ENCODE results near the gene SLC38A10. TPM values are rescaled to one million over a fixed set of nuclear protein-coding genes. Genes with fewer than 3 reads are reported as not detected.

SLC38A10 gene
- polyA plus RNA-seq, 3 donors: 40.7 to 115 (median 80.2) TPM

- no peak overlapping the region for H3K27ac ChIP-seq (ENCODE audit: low read depth, low read length)
- WGBS, 3 donors: 61 to 85% (median 64%) methylated on average over 10 of the region's 10 CpGs
These were observed 84.6 kb downstream of the SLC38A10 start for GRCh38 chr17:81210466-81210865.

GRCh38 chr17:81209141-81209540, 86.0 kb downstream of the SLC38A10 start:
- 95 to 98% (median 96%) methylated on average over 16 of the region's 16 CpGs for WGBS, 3 donors
- no peak overlapping the region for H3K27ac ChIP-seq (ENCODE audit: low read depth, low read length)

- no peak overlapping the region for H3K27ac ChIP-seq (ENCODE audit: low read depth, low read length)
- WGBS, 3 donors: 93 to 98% (median 93%) methylated on average over 8 to 10 of the region's 10 CpGs
These were observed 86.5 kb downstream of the SLC38A10 start for GRCh38 chr17:81208651-81209050.

GRCh38 chr17:81207610-81208581, 87.2 kb downstream of the SLC38A10 start:
- WGBS, 3 donors: 81 to 89% (median 84%) methylated on average over 20 to 21 of the region's 21 CpGs
- H3K27ac ChIP-seq (ENCODE audit: low read depth, low read length): no peak overlapping the region

- WGBS, 3 donors: 95 to 97% (median 95%) methylated on average over 12 of the region's 12 CpGs
These were observed 88.5 kb downstream of the SLC38A10 start for GRCh38 chr17:81206657-81207056.

GRCh38 chr17:81206166-81206565, 88.9 kb downstream of the SLC38A10 start:
- H3K27ac ChIP-seq (ENCODE audit: low read depth, low read length): no peak overlapping the region
- WGBS, 3 donors: 72 to 85% (median 73%) methylated on average over 4 of the region's 4 CpGs

More at GRCh38 chr17:81206657-81207056, 88.5 kb downstream of the SLC38A10 start:
- no peak overlapping the region for H3K27ac ChIP-seq (ENCODE audit: low read depth, low read length)

GRCh38 chr17:81204578-81204977, 90.5 kb downstream of the SLC38A10 start:
- no peak overlapping the region for H3K27ac ChIP-seq (ENCODE audit: low read depth, low read length)
- WGBS, 3 donors: 86 to 87% (median 87%) methylated on average over 10 of the region's 10 CpGs

GRCh38 chr17:81203136-81203535, 92.0 kb downstream of the SLC38A10 start:
- H3K27ac ChIP-seq (ENCODE audit: low read depth, low read length): no peak overlapping the region
- 94 to 95% (median 95%) methylated on average over 20 of the region's 20 CpGs for WGBS, 3 donors

- WGBS, 3 donors: 93 to 98% (median 94%) methylated on average over 10 of the region's 10 CpGs
These were observed 92.8 kb downstream of the SLC38A10 start for GRCh38 chr17:81202318-81202717.

GRCh38 chr17:81200695-81201580, 94.2 kb downstream of the SLC38A10 start:
- no peak overlapping the region for H3K27ac ChIP-seq (ENCODE audit: low read depth, low read length)
- WGBS, 3 donors: 53 to 68% (median 66%) methylated on average over 27 of the region's 27 CpGs

More at GRCh38 chr17:81202318-81202717, 92.8 kb downstream of the SLC38A10 start:
- no peak overlapping the region for H3K27ac ChIP-seq (ENCODE audit: low read depth, low read length)

- H3K27ac ChIP-seq (ENCODE audit: low read depth, low read length): no peak overlapping the region
- 88 to 95% (median 90%) methylated on average over 18 of the region's 18 CpGs for WGBS, 3 donors
These were observed 94.9 kb downstream of the SLC38A10 start for GRCh38 chr17:81200201-81200600.

- 93 to 96% (median 93%) methylated on average over 18 of the region's 18 CpGs for WGBS, 3 donors
- no peak overlapping the region for H3K27ac ChIP-seq (ENCODE audit: low read depth, low read length)
These were observed 95.7 kb downstream of the SLC38A10 start for GRCh38 chr17:81199482-81199830.

- H3K27ac ChIP-seq (ENCODE audit: low read depth, low read length): no peak overlapping the region
- WGBS, 3 donors: 86 to 90% (median 89%) methylated on average over 21 to 22 of the region's 22 CpGs
These were observed 96.2 kb downstream of the SLC38A10 start for GRCh38 chr17:81198826-81199481.

GRCh38 chr17:81197831-81198490, 97.1 kb downstream of the SLC38A10 start:
- WGBS, 3 donors: 85 to 96% (median 86%) methylated on average over 19 to 21 of the region's 21 CpGs
- H3K27ac ChIP-seq (ENCODE audit: low read depth, low read length): no peak overlapping the region

GRCh38 chr17:81197409-81197795, 97.7 kb downstream of the SLC38A10 start:
- 71 to 85% (median 83%) methylated on average over 9 to 14 of the region's 14 CpGs for WGBS, 3 donors
- H3K27ac ChIP-seq (ENCODE audit: low read depth, low read length): no peak overlapping the region

GRCh38 chr17:81196505-81197408, 98.3 kb downstream of the SLC38A10 start:
- 72 to 88% (median 79%) methylated on average over 43 to 45 of the region's 45 CpGs for WGBS, 3 donors
- H3K27ac ChIP-seq (ENCODE audit: low read depth, low read length): no peak overlapping the region

- no peak overlapping the region for H3K27ac ChIP-seq (ENCODE audit: low read depth, low read length)
- WGBS, 3 donors: 89 to 93% (median 93%) methylated on average over 14 of the region's 14 CpGs
These were observed 99.1 kb downstream of the SLC38A10 start for GRCh38 chr17:81195941-81196495.
